Stimulated activated CD4-positive, alpha-beta T cell treated with anti-CD3 and anti-CD28 coated beads, Interleukin-4, amount 100 ng/mL, for 48 hours (primary cell): ENCODE data around the gene AKAP8.

Source experiments
- DNase-seq, 2 donors: peaks; one replicate each; pipeline ENCODE4 v3.0.0-alpha.2; 2020; ENCODE audit warnings: low read depth in 2 of 2

The AKAP8 gene

GRCh38 chr19:15332311-15332996, 47.1 kb downstream of the AKAP8 start, which contains the start of gene BRD4:
BRD4 (minus strand) TSS chr19:15332539; CDS start chr19:15273099, 59,440 bp downstream.
- peak; percentile 69 to 72 for DNase-seq

- peak; percentile 46 to 47 for DNase-seq
Observed at GRCh38 chr19:15331419-15332310, 47.9 kb downstream of the AKAP8 start.

- DNase-seq, result no peak
Observed at GRCh38 chr19:15330801-15331418, 48.7 kb downstream of the AKAP8 start.

- no peak for DNase-seq
Observed at GRCh38 chr19:15328312-15328711, 51.3 kb downstream of the AKAP8 start.

GRCh38 chr19:15324791-15325519, 54.6 kb downstream of the AKAP8 start:
- no peak for DNase-seq

GRCh38 chr19:15323496-15324235, 55.9 kb downstream of the AKAP8 start:
- no peak for DNase-seq

GRCh38 chr19:15321739-15322138, 57.8 kb downstream of the AKAP8 start:
- DNase-seq, result no peak

- DNase-seq, result no peak
Observed at GRCh38 chr19:15320116-15320515, 59.5 kb downstream of the AKAP8 start.

- no peak for DNase-seq
Observed at GRCh38 chr19:15318241-15318691, 61.3 kb downstream of the AKAP8 start.

- no peak for DNase-seq
Observed at GRCh38 chr19:15317392-15318071, 62.1 kb downstream of the AKAP8 start.

- no peak for DNase-seq
Observed at GRCh38 chr19:15316498-15316897, 63.1 kb downstream of the AKAP8 start.

- no peak for DNase-seq
Observed at GRCh38 chr19:15315101-15315500, 64.5 kb downstream of the AKAP8 start.

GRCh38 chr19:15313649-15314279, 65.8 kb downstream of the AKAP8 start:
- DNase-seq, result no peak

GRCh38 chr19:15307169-15307568, 72.4 kb downstream of the AKAP8 start:
- no peak for DNase-seq

GRCh38 chr19:15305582-15306334, 73.8 kb downstream of the AKAP8 start:
- no peak for DNase-seq

- peak in 1 of 2 donors; percentile 37 for DNase-seq
Observed at GRCh38 chr19:15304140-15304705, 75.4 kb downstream of the AKAP8 start.
